Nephron progenitor cell (in vitro differentiated cells): ENCODE results near the gene SLC35C1.

Experiments used
- DNase-seq: peaks from one replicate; pipeline ENCODE4 v3.0.0; 2021
- H3K27ac Mint-ChIP-seq: 2 replicates; pipeline ENCODE4 v1.8.0; 2021; ENCODE audit warnings: mild to moderate bottlenecking, moderate library complexity, mixed read lengths
- H3K27me3 Mint-ChIP-seq: 2 replicates; pipeline ENCODE4 v1.8.0; 2021; ENCODE audit warnings: mild to moderate bottlenecking, low read depth, mixed read lengths; ENCODE audit not compliant: poor library complexity
- H3K36me3 Mint-ChIP-seq: 2 replicates; pipeline ENCODE4 v1.8.0; 2021; ENCODE audit warnings: low read depth, mixed read lengths
- H3K4me1 Mint-ChIP-seq: 2 replicates; pipeline ENCODE4 v1.8.0; 2021; ENCODE audit warnings: mixed read lengths
- H3K4me3 Mint-ChIP-seq: 2 replicates; pipeline ENCODE4 v1.8.0; 2021; ENCODE audit warnings: mild to moderate bottlenecking, moderate library complexity, mixed read lengths
- H3K9me3 Mint-ChIP-seq: 2 replicates; pipeline ENCODE4 v1.8.0; 2021; ENCODE audit warnings: mild to moderate bottlenecking, moderate library complexity, mixed read lengths
- CTCF ChIP-seq: fragments of 200-600 bp; sonication (generic); IDR thresholded peaks from 2 replicates; pipeline ENCODE4 v1.5.0; 2021; ENCODE audit warnings: antibody characterized with exemption

Gene SLC35C1

GRCh38 chr11:45844822-45845578, 40.1 kb downstream of the SLC35C1 start:
- no peak overlapping the region for H3K27ac Mint-ChIP-seq
- peaks cover 24% of the 10 kb centered on the region for H3K9me3 Mint-ChIP-seq
- H3K4me1 Mint-ChIP-seq = peaks cover 19% of the 10 kb centered on the region
- no peak for TF ChIP-seq CTCF
- peaks cover 65% of the 10 kb centered on the region for H3K27me3 Mint-ChIP-seq
- H3K36me3 Mint-ChIP-seq = no peaks in the 10 kb centered on the region
- DNase-seq = no peak
- H3K4me3 Mint-ChIP-seq = no peak overlapping the region

- peaks cover 19% of the 10 kb centered on the region for H3K9me3 Mint-ChIP-seq
- H3K27me3 Mint-ChIP-seq = peaks cover 59% of the 10 kb centered on the region
- no peak for DNase-seq
- H3K27ac Mint-ChIP-seq = no peak overlapping the region
- peaks cover 19% of the 10 kb centered on the region for H3K4me1 Mint-ChIP-seq
- no peak for TF ChIP-seq CTCF
- H3K36me3 Mint-ChIP-seq = no peaks in the 10 kb centered on the region
- H3K4me3 Mint-ChIP-seq = no peak overlapping the region
Measured at GRCh38 chr11:45846174-45846675, 41.3 kb downstream of the SLC35C1 start.

GRCh38 chr11:45846974-45847910, 42.3 kb downstream of the SLC35C1 start, which contains the start of gene CRY2:
CRY2 (plus strand) TSS chr11:45847475; CDS start chr11:45847491, 16 bp downstream.
- H3K4me3 Mint-ChIP-seq = peak within 1 kb of the TSS; percentile 90

GRCh38 chr11:45847911-45848316, 43.0 kb downstream of the SLC35C1 start:
- Mint-ChIP-seq H3K9me3 (peaks cover 8% of the 10 kb centered on the region), H3K4me3 (peak overlapping the region; percentile 90), H3K27ac (no peak overlapping the region), H3K36me3 (no peaks in the 10 kb centered on the region), H3K4me1 (peaks cover 19% of the 10 kb centered on the region), H3K27me3 (peaks cover 45% of the 10 kb centered on the region)
- DNase-seq = peak; percentile 44
- no peak for TF ChIP-seq CTCF

More at GRCh38 chr11:45846974-45847910, 42.3 kb downstream of the SLC35C1 start, which contains the start of gene CRY2:
- DNase-seq = peak; percentile 100
- no peak for TF ChIP-seq CTCF
- H3K27me3 Mint-ChIP-seq = peaks cover 51% of the 10 kb centered on the region
- peaks cover 19% of the 10 kb centered on the region for H3K4me1 Mint-ChIP-seq
- no peaks in the 10 kb centered on the region for H3K36me3 Mint-ChIP-seq
- no peak within 1 kb of the TSS for H3K27ac Mint-ChIP-seq
- peaks cover 13% of the 10 kb centered on the region for H3K9me3 Mint-ChIP-seq

GRCh38 chr11:45848654-45849081, 43.7 kb downstream of the SLC35C1 start:
- DNase-seq = no peak
- Mint-ChIP-seq H3K27ac (no peak overlapping the region), H3K27me3 (peaks cover 38% of the 10 kb centered on the region), H3K9me3 (peaks cover 5% of the 10 kb centered on the region), H3K4me3 (peak overlapping the region; percentile 90), H3K36me3 (no peaks in the 10 kb centered on the region), H3K4me1 (peaks cover 14% of the 10 kb centered on the region)
- no peak for TF ChIP-seq CTCF
